GM12878 (cell line): ENCODE data around the gene PRSS27. TPM values are rescaled to one million over a fixed set of nuclear protein-coding genes. Genes with fewer than 3 reads are reported as not detected.

ENCODE experiments used
- CREB1 ChIP-seq: IDR thresholded peaks from 2 replicates; pipeline ENCODE4 v1.6.1; 2012; ENCODE audit warnings: low read depth, mild to moderate bottlenecking, inconsistent platforms
- CREM ChIP-seq: IDR thresholded peaks from 2 replicates; pipeline ENCODE4 v1.6.1; 2014; ENCODE audit warnings: antibody characterized with exemption, low read depth
- HDAC2 ChIP-seq: fragments of 200-600 bp; sonication (generic); IDR thresholded peaks from 2 replicates; pipeline ENCODE4 v1.6.1; 2017
- LARP7 ChIP-seq: fragments of 450-650 bp; IDR thresholded peaks from 2 replicates; pipeline ENCODE4 v1.6.1; 2017; ENCODE audit warnings: mild to moderate bottlenecking
- MTA3 ChIP-seq: IDR thresholded peaks from 2 replicates; pipeline ENCODE4 v1.6.1; 2012; ENCODE audit warnings: low read length, inconsistent platforms, borderline replicate concordance
- RB1 ChIP-seq: fragments of 450-650 bp; formaldehyde crosslinking; IDR thresholded peaks from 2 replicates; pipeline ENCODE4 v1.6.1; 2017; ENCODE audit warnings: mild to moderate bottlenecking, borderline replicate concordance
- TCF3 ChIP-seq: IDR thresholded peaks from 2 replicates; pipeline ENCODE4 v1.6.1; 2012; ENCODE audit warnings: low read depth, mild to moderate bottlenecking, low read length, borderline replicate concordance; ENCODE audit not compliant: insufficient read depth
- polyA plus RNA-seq, 11 experiments: library from polyadenylated mRNA; depleted of rRNA in 4 of 11; unstranded in 6 of 11; stranded (reverse) in 5 of 11; fragments of >200 nt; fragmentation: Nextera tagmentation in 4 of 11; fragmentation: Illumina TruSeq in 1 of 11; extraction: Ambion mirVana in 4 of 11; extraction: Trizol in 1 of 11; gene quantifications; 1 replicate in 1 of 11; 2 replicates in 10 of 11; pipeline versions ENCODE4 v1.2.1 to v1.2.3, GENCODE V29; 2011 to 2016; ENCODE audit warnings: inconsistent platforms in 2 of 11, missing spikeins in 2 of 11, low read depth in 1 of 11
- total RNA-seq, 4 experiments: library from RNA; depleted of rRNA in 3 of 4; stranded (reverse); fragments of >200 nt in 3 of 4; fragmentation: Illumina TruSeq in 1 of 4; extraction: Trizol in 1 of 4; gene quantifications; 2 replicates each; pipeline versions ENCODE4 v1.2.1 to v1.2.3, GENCODE V29; 2013 to 2021
- TF ChIP-seq, protein P1 (sequence below): IDR thresholded peaks from 2 replicates; pipeline ENCODE4 v1.6.1; 2012; ENCODE audit warnings: mild to moderate bottlenecking, low read depth, low read length
- TF ChIP-seq, protein P2 (sequence below): fragments of 450-650 bp; IDR thresholded peaks from 2 replicates; pipeline ENCODE4 v1.6.1; 2017; ENCODE audit warnings: mild to moderate bottlenecking, moderate library complexity
- TF ChIP-seq, protein P3 (sequence below): fragments of 450-650 bp; IDR thresholded peaks from 2 replicates; pipeline ENCODE4 v1.6.1; 2016; ENCODE audit warnings: mild to moderate bottlenecking, moderate library complexity, borderline replicate concordance
- TF ChIP-seq, protein P4 (sequence below): IDR thresholded peaks from 2 replicates; pipeline ENCODE4 v1.6.1; 2011; ENCODE audit warnings: mild to moderate bottlenecking, low read depth, low read length, moderate library complexity; ENCODE audit not compliant: insufficient replicate concordance
- TF ChIP-seq, protein P5 (sequence below): fragments of 450-650 bp; IDR thresholded peaks from 2 replicates; pipeline ENCODE4 v1.6.1; 2017; ENCODE audit warnings: low read depth, mild to moderate bottlenecking, moderate library complexity

PRSS27 gene
- total and polyA plus RNA-seq, 10 of the 15 experiments (the other 5 are each of a cell fraction or from before 2014, with no cell fraction given): 0.18 to 1.8 (median 0.51) TPM; not detected in 2

DNA sequence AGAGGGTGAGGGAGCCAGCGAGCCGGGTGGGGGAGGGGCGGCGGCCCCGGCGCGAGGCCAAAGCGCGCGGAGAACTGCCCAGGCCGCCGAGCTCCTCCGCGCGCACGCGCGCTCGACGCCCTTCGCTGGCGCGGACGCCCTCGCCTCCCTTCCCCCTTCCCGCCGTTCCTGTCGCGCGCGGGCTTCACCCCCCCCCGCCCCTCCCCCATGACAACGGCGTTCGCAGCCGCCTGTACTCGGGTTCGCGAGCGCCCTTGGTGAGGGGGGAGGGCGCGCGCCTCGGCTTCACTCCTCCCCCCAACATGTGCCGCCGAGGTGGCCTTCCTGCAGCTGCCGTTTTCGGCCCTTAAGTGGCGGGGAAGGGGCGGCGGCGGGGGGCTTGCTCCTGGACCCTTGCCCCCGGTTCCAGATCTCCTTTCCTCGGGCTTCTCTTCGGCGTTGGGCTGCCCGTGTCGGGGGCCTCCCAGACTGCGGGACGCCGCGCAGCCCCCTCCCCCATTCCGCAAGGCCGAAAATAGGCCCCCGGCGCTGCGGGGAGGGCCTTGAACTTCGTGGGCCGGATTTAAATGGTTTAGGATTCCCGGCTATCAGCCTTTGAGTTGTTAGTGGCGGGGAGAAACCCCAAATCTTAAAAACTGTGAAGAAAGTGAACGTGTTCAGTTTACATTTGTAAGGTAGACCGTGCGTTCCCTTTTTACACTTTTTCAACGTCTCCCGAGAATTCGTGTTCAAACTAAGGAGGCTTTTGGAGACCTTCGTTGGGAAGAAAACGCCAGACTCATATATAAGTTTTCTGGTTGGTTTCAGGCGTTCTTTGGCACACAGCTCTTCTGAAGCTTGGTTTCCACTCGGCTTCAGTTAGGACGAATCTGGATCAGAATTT, 33.1 kb upstream of the PRSS27 start (continued):
- TF ChIP-seq, protein P1, sequence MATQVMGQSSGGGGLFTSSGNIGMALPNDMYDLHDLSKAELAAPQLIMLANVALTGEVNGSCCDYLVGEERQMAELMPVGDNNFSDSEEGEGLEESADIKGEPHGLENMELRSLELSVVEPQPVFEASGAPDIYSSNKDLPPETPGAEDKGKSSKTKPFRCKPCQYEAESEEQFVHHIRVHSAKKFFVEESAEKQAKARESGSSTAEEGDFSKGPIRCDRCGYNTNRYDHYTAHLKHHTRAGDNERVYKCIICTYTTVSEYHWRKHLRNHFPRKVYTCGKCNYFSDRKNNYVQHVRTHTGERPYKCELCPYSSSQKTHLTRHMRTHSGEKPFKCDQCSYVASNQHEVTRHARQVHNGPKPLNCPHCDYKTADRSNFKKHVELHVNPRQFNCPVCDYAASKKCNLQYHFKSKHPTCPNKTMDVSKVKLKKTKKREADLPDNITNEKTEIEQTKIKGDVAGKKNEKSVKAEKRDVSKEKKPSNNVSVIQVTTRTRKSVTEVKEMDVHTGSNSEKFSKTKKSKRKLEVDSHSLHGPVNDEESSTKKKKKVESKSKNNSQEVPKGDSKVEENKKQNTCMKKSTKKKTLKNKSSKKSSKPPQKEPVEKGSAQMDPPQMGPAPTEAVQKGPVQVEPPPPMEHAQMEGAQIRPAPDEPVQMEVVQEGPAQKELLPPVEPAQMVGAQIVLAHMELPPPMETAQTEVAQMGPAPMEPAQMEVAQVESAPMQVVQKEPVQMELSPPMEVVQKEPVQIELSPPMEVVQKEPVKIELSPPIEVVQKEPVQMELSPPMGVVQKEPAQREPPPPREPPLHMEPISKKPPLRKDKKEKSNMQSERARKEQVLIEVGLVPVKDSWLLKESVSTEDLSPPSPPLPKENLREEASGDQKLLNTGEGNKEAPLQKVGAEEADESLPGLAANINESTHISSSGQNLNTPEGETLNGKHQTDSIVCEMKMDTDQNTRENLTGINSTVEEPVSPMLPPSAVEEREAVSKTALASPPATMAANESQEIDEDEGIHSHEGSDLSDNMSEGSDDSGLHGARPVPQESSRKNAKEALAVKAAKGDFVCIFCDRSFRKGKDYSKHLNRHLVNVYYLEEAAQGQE: no peak
- no peak; the same call in 1 of the 2 replicates for TF ChIP-seq CREB1
- TF ChIP-seq TCF3: no peak
- TF ChIP-seq, protein P2, sequence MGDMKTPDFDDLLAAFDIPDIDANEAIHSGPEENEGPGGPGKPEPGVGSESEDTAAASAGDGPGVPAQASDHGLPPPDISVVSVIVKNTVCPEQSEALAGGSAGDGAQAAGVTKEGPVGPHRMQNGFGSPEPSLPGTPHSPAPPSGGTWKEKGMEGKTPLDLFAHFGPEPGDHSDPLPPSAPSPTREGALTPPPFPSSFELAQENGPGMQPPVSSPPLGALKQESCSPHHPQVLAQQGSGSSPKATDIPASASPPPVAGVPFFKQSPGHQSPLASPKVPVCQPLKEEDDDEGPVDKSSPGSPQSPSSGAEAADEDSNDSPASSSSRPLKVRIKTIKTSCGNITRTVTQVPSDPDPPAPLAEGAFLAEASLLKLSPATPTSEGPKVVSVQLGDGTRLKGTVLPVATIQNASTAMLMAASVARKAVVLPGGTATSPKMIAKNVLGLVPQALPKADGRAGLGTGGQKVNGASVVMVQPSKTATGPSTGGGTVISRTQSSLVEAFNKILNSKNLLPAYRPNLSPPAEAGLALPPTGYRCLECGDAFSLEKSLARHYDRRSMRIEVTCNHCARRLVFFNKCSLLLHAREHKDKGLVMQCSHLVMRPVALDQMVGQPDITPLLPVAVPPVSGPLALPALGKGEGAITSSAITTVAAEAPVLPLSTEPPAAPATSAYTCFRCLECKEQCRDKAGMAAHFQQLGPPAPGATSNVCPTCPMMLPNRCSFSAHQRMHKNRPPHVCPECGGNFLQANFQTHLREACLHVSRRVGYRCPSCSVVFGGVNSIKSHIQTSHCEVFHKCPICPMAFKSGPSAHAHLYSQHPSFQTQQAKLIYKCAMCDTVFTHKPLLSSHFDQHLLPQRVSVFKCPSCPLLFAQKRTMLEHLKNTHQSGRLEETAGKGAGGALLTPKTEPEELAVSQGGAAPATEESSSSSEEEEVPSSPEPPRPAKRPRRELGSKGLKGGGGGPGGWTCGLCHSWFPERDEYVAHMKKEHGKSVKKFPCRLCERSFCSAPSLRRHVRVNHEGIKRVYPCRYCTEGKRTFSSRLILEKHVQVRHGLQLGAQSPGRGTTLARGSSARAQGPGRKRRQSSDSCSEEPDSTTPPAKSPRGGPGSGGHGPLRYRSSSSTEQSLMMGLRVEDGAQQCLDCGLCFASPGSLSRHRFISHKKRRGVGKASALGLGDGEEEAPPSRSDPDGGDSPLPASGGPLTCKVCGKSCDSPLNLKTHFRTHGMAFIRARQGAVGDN: no peak
- no peak for TF ChIP-seq CREM
- TF ChIP-seq, protein P3, sequence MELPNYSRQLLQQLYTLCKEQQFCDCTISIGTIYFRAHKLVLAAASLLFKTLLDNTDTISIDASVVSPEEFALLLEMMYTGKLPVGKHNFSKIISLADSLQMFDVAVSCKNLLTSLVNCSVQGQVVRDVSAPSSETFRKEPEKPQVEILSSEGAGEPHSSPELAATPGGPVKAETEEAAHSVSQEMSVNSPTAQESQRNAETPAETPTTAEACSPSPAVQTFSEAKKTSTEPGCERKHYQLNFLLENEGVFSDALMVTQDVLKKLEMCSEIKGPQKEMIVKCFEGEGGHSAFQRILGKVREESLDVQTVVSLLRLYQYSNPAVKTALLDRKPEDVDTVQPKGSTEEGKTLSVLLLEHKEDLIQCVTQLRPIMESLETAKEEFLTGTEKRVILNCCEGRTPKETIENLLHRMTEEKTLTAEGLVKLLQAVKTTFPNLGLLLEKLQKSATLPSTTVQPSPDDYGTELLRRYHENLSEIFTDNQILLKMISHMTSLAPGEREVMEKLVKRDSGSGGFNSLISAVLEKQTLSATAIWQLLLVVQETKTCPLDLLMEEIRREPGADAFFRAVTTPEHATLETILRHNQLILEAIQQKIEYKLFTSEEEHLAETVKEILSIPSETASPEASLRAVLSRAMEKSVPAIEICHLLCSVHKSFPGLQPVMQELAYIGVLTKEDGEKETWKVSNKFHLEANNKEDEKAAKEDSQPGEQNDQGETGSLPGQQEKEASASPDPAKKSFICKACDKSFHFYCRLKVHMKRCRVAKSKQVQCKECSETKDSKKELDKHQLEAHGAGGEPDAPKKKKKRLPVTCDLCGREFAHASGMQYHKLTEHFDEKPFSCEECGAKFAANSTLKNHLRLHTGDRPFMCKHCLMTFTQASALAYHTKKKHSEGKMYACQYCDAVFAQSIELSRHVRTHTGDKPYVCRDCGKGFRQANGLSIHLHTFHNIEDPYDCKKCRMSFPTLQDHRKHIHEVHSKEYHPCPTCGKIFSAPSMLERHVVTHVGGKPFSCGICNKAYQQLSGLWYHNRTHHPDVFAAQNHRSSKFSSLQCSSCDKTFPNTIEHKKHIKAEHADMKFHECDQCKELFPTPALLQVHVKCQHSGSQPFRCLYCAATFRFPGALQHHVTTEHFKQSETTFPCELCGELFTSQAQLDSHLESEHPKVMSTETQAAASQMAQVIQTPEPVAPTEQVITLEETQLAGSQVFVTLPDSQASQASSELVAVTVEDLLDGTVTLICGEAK: no peak
- TF ChIP-seq, protein P4, sequence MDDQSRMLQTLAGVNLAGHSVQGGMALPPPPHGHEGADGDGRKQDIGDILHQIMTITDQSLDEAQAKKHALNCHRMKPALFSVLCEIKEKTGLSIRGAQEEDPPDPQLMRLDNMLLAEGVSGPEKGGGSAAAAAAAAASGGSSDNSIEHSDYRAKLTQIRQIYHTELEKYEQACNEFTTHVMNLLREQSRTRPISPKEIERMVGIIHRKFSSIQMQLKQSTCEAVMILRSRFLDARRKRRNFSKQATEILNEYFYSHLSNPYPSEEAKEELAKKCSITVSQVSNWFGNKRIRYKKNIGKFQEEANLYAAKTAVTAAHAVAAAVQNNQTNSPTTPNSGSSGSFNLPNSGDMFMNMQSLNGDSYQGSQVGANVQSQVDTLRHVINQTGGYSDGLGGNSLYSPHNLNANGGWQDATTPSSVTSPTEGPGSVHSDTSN: no peak
- TF ChIP-seq, protein P5, sequence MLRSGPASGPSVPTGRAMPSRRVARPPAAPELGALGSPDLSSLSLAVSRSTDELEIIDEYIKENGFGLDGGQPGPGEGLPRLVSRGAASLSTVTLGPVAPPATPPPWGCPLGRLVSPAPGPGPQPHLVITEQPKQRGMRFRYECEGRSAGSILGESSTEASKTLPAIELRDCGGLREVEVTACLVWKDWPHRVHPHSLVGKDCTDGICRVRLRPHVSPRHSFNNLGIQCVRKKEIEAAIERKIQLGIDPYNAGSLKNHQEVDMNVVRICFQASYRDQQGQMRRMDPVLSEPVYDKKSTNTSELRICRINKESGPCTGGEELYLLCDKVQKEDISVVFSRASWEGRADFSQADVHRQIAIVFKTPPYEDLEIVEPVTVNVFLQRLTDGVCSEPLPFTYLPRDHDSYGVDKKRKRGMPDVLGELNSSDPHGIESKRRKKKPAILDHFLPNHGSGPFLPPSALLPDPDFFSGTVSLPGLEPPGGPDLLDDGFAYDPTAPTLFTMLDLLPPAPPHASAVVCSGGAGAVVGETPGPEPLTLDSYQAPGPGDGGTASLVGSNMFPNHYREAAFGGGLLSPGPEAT: 0 out of 2 replicates have a peak, but pooled peaks have one; percentile 9
- TF ChIP-seq RB1: no peak
- no peak; the same call in 1 of the 2 replicates for TF ChIP-seq LARP7
- no peak for TF ChIP-seq MTA3
- no peak for TF ChIP-seq HDAC2
